DOHH2 (cell line): Measurements from ENCODE around the gene CDK13.

Experiments used
- H3F3A ChIP-seq: fragments of 200-600 bp; sonication (generic), shearing (Covaris generic); 2 replicates; pipeline ENCODE4 v1.6.0; 2016; ENCODE audit warnings: antibody characterized with exemption, mild to moderate bottlenecking; ENCODE audit not compliant: control insufficient read depth, insufficient read depth
- H3K27ac ChIP-seq: fragments of 200-600 bp; sonication (generic); 2 replicates; pipeline ENCODE4 v1.5.1; 2014; ENCODE audit warnings: low read depth, mild to moderate bottlenecking, low read length, moderate library complexity
- H3K27me3 ChIP-seq: fragments of 200-600 bp; sonication (generic); 2 replicates; pipeline ENCODE4 v1.6.1; 2014; ENCODE audit warnings: mild to moderate bottlenecking, low read length, mixed read lengths; ENCODE audit not compliant: control insufficient read depth
- H3K36me3 ChIP-seq: fragments of 200-600 bp; sonication (generic); 2 replicates; pipeline ENCODE4 v1.6.1; 2014; ENCODE audit warnings: mild to moderate bottlenecking, low read length, moderate library complexity, mixed read lengths; ENCODE audit not compliant: control insufficient read depth
- H3K4me1 ChIP-seq: fragments of 200-600 bp; sonication (generic); 2 replicates; pipeline ENCODE4 v1.6.1; 2014; ENCODE audit warnings: mild to moderate bottlenecking, low read length, mixed read lengths; ENCODE audit not compliant: control insufficient read depth
- H3K4me2 ChIP-seq: fragments of 200-600 bp; sonication (generic); 2 replicates; pipeline ENCODE4 v1.6.0; 2014; ENCODE audit warnings: mild to moderate bottlenecking, low read length, moderate library complexity
- H3K4me3 ChIP-seq: fragments of 200-600 bp; sonication (generic); 2 replicates; pipeline ENCODE4 v1.5.1; 2014; ENCODE audit warnings: mild to moderate bottlenecking, low read length, mixed read lengths
- H3K79me2 ChIP-seq: fragments of 200-600 bp; sonication (generic); 2 replicates; pipeline ENCODE4 v1.6.1; 2014; ENCODE audit warnings: mild to moderate bottlenecking, low read length, mixed read lengths; ENCODE audit not compliant: control insufficient read depth
- H3K9me2 ChIP-seq: fragments of 200-600 bp; sonication (generic); replicated peaks from 2 replicates; pipeline ENCODE4 v1.6.1; 2014; ENCODE audit warnings: mild to moderate bottlenecking, low read length, mixed read lengths; ENCODE audit not compliant: control insufficient read depth
- H3K9me3 ChIP-seq: fragments of 200-600 bp; sonication (generic); 2 replicates; pipeline ENCODE4 v1.6.1; 2014; ENCODE audit warnings: antibody characterized with exemption, low read length, mixed read lengths; ENCODE audit not compliant: control insufficient read depth, insufficient read depth
- H4K20me1 ChIP-seq: fragments of 200-600 bp; sonication (generic); 2 replicates; pipeline ENCODE4 v1.6.0; 2014; ENCODE audit warnings: low read depth, mild to moderate bottlenecking, antibody characterized with exemption, low read length, moderate library complexity; ENCODE audit not compliant: control insufficient read depth, insufficient read depth
- CTCF ChIP-seq: fragments of 200-600 bp; sonication (generic); IDR thresholded peaks from one replicate; pipeline ENCODE4 v1.5.1; 2014; ENCODE audit warnings: antibody characterized with exemption, mild to moderate bottlenecking, low read depth, low read length; ENCODE audit not compliant: poor library complexity, severe bottlenecking
- EZH2phosphoT487 ChIP-seq: fragments of 200-600 bp; sonication (generic); IDR thresholded peaks from 2 replicates; pipeline ENCODE4 v1.6.1; 2017; ENCODE audit warnings: borderline replicate concordance, mild to moderate bottlenecking, antibody characterized with exemption, low read length, moderate library complexity, mixed read lengths

Gene CDK13

GRCh38 chr7:39952374-39952773 lies 2.3 kb downstream of the CDK13 start:
- peaks cover 12% of the 10 kb centered on the region for H3F3A ChIP-seq
- peaks cover 58% of the 10 kb centered on the region for H3K36me3 ChIP-seq
- H3K4me3 ChIP-seq: peak overlapping the region; percentile 80
- H3K27me3 ChIP-seq: no peaks in the 10 kb centered on the region
- H3K9me2 ChIP-seq: no peaks in the 10 kb centered on the region
- TF ChIP-seq EZH2phosphoT487: no peak
- TF ChIP-seq CTCF: no peak
- H4K20me1 ChIP-seq: peaks cover 33% of the 10 kb centered on the region
- H3K4me2 ChIP-seq: peak overlapping the region; percentile 60
- peak overlapping the region; percentile 97 for H3K27ac ChIP-seq
- H3K79me2 ChIP-seq: peaks cover 85% of the 10 kb centered on the region
- H3K9me3 ChIP-seq: no peaks in the 10 kb centered on the region
- H3K4me1 ChIP-seq: peaks cover 49% of the 10 kb centered on the region

- no peak for TF ChIP-seq EZH2phosphoT487
- no peak for TF ChIP-seq CTCF
- Histone ChIP-seq H3K27ac (no peak overlapping the region), H3K9me3 (no peaks in the 10 kb centered on the region), H3K4me3 (peak overlapping the region; percentile 80), H3K4me1 (peaks cover 49% of the 10 kb centered on the region), H4K20me1 (peaks cover 33% of the 10 kb centered on the region), H3K79me2 (peaks cover 87% of the 10 kb centered on the region), H3K4me2 (peak overlapping the region; percentile 60), H3F3A (peaks cover 12% of the 10 kb centered on the region), H3K9me2 (no peaks in the 10 kb centered on the region), H3K27me3 (no peaks in the 10 kb centered on the region), H3K36me3 (peaks cover 59% of the 10 kb centered on the region)
Observed at GRCh38 chr7:39952803-39953202, 2.7 kb downstream of the CDK13 start.

- H3K27me3 ChIP-seq: no peaks in the 10 kb centered on the region
- no peaks in the 10 kb centered on the region for H3K9me2 ChIP-seq
- peak overlapping the region; percentile 60 for H3K4me2 ChIP-seq
- peaks cover 33% of the 10 kb centered on the region for H4K20me1 ChIP-seq
- no peak overlapping the region for H3K27ac ChIP-seq
- H3F3A ChIP-seq: no peaks in the 10 kb centered on the region
- TF ChIP-seq EZH2phosphoT487 (no peak), CTCF (no peak)
- H3K36me3 ChIP-seq: peaks cover 62% of the 10 kb centered on the region
- H3K4me3 ChIP-seq: peak overlapping the region; percentile 80
- H3K9me3 ChIP-seq: no peaks in the 10 kb centered on the region
- H3K79me2 ChIP-seq: peaks cover 97% of the 10 kb centered on the region
- H3K4me1 ChIP-seq: peaks cover 51% of the 10 kb centered on the region
Observed at GRCh38 chr7:39954694-39955093, 4.6 kb downstream of the CDK13 start.
